Medulla oblongata (tissue), 1 donor: ENCODE data around the gene KIF26B.
A peak's percentile ranks its signal among the peaks of the same experiment; 100 is the strongest.

ENCODE experiments used
- DNase-seq: peaks from one replicate; pipeline ENCODE4 v3.0.0-alpha.2; 2015; ENCODE audit errors: extremely low spot score

Gene KIF26B

GRCh38 chr1:245172026-245172425 lies 17.2 kb downstream of the KIF26B start:
- no peak for DNase-seq

- DNase-seq = no peak
Measured at GRCh38 chr1:245172829-245173228, 18.0 kb downstream of the KIF26B start.

GRCh38 chr1:245173446-245174211 lies 18.8 kb downstream of the KIF26B start:
- no peak for DNase-seq

- DNase-seq = no peak
Measured at GRCh38 chr1:245177071-245177900, 22.5 kb downstream of the KIF26B start.

GRCh38 chr1:245179706-245180105 lies 24.9 kb downstream of the KIF26B start:
- no peak for DNase-seq

GRCh38 chr1:245180496-245181157 lies 25.8 kb downstream of the KIF26B start:
- DNase-seq = no peak

- DNase-seq = no peak
Measured at GRCh38 chr1:245181158-245181517, 26.4 kb downstream of the KIF26B start.

- no peak for DNase-seq
Measured at GRCh38 chr1:245182028-245182427, 27.2 kb downstream of the KIF26B start.

GRCh38 chr1:245183429-245183828 lies 28.6 kb downstream of the KIF26B start:
- DNase-seq = no peak

GRCh38 chr1:245184779-245185178 lies 30.0 kb downstream of the KIF26B start:
- no peak for DNase-seq

GRCh38 chr1:245188403-245188802 lies 33.6 kb downstream of the KIF26B start:
- peak; percentile 26 for DNase-seq

- no peak for DNase-seq
Measured at GRCh38 chr1:245195398-245195797, 40.6 kb downstream of the KIF26B start.

- DNase-seq = no peak
Measured at GRCh38 chr1:245197121-245197520, 42.3 kb downstream of the KIF26B start.

- no peak for DNase-seq
Measured at GRCh38 chr1:245197911-245198379, 43.2 kb downstream of the KIF26B start.

GRCh38 chr1:245198748-245199516 lies 44.1 kb downstream of the KIF26B start:
- no peak for DNase-seq

GRCh38 chr1:245200146-245200545 lies 45.4 kb downstream of the KIF26B start:
- DNase-seq = no peak

GRCh38 chr1:245201201-245201600 lies 46.4 kb downstream of the KIF26B start:
- DNase-seq = no peak

- DNase-seq = no peak
Measured at GRCh38 chr1:245201827-245202226, 47.0 kb downstream of the KIF26B start.

GRCh38 chr1:245205396-245205795 lies 50.6 kb downstream of the KIF26B start:
- no peak for DNase-seq

- no peak for DNase-seq
Measured at GRCh38 chr1:245205864-245206263, 51.1 kb downstream of the KIF26B start.

GRCh38 chr1:245207056-245207638 lies 52.4 kb downstream of the KIF26B start:
- no peak for DNase-seq
